ENCODE measurements around the gene ANXA6.

- TF ChIP-seq, protein P1, sequence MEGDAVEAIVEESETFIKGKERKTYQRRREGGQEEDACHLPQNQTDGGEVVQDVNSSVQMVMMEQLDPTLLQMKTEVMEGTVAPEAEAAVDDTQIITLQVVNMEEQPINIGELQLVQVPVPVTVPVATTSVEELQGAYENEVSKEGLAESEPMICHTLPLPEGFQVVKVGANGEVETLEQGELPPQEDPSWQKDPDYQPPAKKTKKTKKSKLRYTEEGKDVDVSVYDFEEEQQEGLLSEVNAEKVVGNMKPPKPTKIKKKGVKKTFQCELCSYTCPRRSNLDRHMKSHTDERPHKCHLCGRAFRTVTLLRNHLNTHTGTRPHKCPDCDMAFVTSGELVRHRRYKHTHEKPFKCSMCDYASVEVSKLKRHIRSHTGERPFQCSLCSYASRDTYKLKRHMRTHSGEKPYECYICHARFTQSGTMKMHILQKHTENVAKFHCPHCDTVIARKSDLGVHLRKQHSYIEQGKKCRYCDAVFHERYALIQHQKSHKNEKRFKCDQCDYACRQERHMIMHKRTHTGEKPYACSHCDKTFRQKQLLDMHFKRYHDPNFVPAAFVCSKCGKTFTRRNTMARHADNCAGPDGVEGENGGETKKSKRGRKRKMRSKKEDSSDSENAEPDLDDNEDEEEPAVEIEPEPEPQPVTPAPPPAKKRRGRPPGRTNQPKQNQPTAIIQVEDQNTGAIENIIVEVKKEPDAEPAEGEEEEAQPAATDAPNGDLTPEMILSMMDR (IDR thresholded peaks at IDR 0.05): no peak
- TF ChIP-seq POLR2AphosphoS5 (IDR thresholded peaks at IDR 0.05): no peak
- TF ChIP-seq POLR2A (IDR thresholded peaks at IDR 0.05): no peak
- no peak for TF ChIP-seq EP300 (IDR thresholded peaks at IDR 0.05)
Measured at GRCh38 chr5:151141535-151141934, 16.0 kb downstream of the ANXA6 start.

Data from suprapubic skin (tissue), 4 donors.